ENCODE results near the gene PDZK1. TPM values are rescaled to one million over a fixed set of nuclear protein-coding genes. Genes with fewer than 3 reads are reported as not detected.

The PDZK1 gene
- total and polyA plus RNA-seq, 7 experiments from 2014 or later = 0.09 to 0.53 (median 0.17) TPM; not detected in 4

Other genes starting within 250 kb of the PDZK1 start
- 10 to 100 TPM; 32.3 to 36.5 (median 32.9) TPM for gene GPR89A, start 99.4 kb downstream of the PDZK1 start, total RNA-seq
- gene GPR89A, start 99.4 kb downstream of the PDZK1 start, polyA plus RNA-seq = 10 to 100 TPM; 23.5 to 24.7 TPM
- gene CD160, start 12.1 kb upstream of the PDZK1 start, total RNA-seq = 10 to 100 TPM in 1 of 5 experiments, 1 to 10 TPM in 1, under 1 TPM in 1, not detected in 2; 0.34 to 12.0 (median 1.5) TPM
- gene CD160, start 12.1 kb upstream of the PDZK1 start, polyA plus RNA-seq = under 1 TPM; 0.15 to 0.22 TPM
- gene RNF115, start 116.7 kb upstream of the PDZK1 start, total RNA-seq = 10 to 100 TPM; 11.4 to 17.3 (median 15.6) TPM
- gene RNF115, start 116.7 kb upstream of the PDZK1 start, polyA plus RNA-seq = 1 to 10 TPM; 3.7 to 4.5 TPM
- gene POLR3C, start 116.8 kb upstream of the PDZK1 start, total RNA-seq = 10 to 100 TPM; 22.0 to 44.4 (median 32.5) TPM
- 10 to 100 TPM; 45.7 to 48.9 TPM for gene POLR3C, start 116.8 kb upstream of the PDZK1 start, polyA plus RNA-seq
- 1 to 10 TPM; 2.9 to 6.7 (median 3.4) TPM for gene NUDT17, start 138.3 kb upstream of the PDZK1 start, total RNA-seq
- gene NUDT17, start 138.3 kb upstream of the PDZK1 start, polyA plus RNA-seq = 1 to 10 TPM; 5.7 to 7.6 TPM
- gene PIAS3, start 151.7 kb upstream of the PDZK1 start, total RNA-seq = 10 to 100 TPM; 21.4 to 28.3 (median 23.0) TPM
- 10 to 100 TPM in 1 of 2 donors, 1 to 10 TPM in 1; 6.7 to 15.2 TPM for gene PIAS3, start 151.7 kb upstream of the PDZK1 start, polyA plus RNA-seq
- gene ANKRD35, start 178.5 kb upstream of the PDZK1 start, total RNA-seq = under 1 TPM in 2 of 5 experiments, not detected in 3; 0.15 to 0.58 TPM
- under 1 TPM; 0.12 to 0.14 TPM for gene ANKRD35, start 178.5 kb upstream of the PDZK1 start, polyA plus RNA-seq
- 1 to 10 TPM; 1.2 to 4.8 (median 2.6) TPM for gene ITGA10, start 202.7 kb upstream of the PDZK1 start, total RNA-seq
- gene ITGA10, start 202.7 kb upstream of the PDZK1 start, polyA plus RNA-seq = under 1 TPM in 1 of 2 donors, not detected in 1; 0.20 TPM
- gene PEX11B, start 211.3 kb upstream of the PDZK1 start, total RNA-seq = 10 to 100 TPM; 16.4 to 40.4 (median 37.7) TPM
- 10 to 100 TPM; 39.9 to 57.1 TPM for gene PEX11B, start 211.3 kb upstream of the PDZK1 start, polyA plus RNA-seq
- gene RBM8A, start 220.1 kb upstream of the PDZK1 start, total RNA-seq = 100 to 1,000 TPM; 115 to 182 (median 120) TPM
- gene RBM8A, start 220.1 kb upstream of the PDZK1 start, polyA plus RNA-seq = 100 to 1,000 TPM; 152 to 156 TPM

Data from naive thymus-derived CD4-positive, alpha-beta T cell (primary cell).